OCI-M1 (cell line): ENCODE results near the gene MYT1.

Source experiments
- DNase-seq: peaks from one replicate; lab custom pipeline; 2025; lab: John Stamatoyannopoulos, UW

The MYT1 gene

DNA sequence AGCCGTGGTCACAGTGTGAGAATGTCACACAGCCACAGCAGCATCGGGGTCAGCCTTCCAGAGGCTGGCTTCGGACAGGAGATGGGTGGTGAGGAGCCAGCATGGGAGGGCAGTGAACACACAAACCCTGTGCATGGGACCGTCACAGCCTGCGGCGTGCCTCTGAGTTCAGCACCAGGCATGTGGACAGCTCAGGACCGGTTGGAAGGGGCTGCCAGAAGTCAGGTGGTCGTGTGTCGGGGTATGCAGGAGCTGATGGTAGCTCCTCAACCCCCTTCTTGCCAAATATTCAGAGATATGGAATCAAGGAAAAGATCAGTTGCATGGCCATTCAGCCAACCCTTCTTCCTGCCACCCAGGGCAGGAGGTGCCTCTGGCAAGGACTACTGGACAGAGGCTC lies 28.2 kb downstream of the MYT1 start:
- DNase-seq = no peak

DNA sequence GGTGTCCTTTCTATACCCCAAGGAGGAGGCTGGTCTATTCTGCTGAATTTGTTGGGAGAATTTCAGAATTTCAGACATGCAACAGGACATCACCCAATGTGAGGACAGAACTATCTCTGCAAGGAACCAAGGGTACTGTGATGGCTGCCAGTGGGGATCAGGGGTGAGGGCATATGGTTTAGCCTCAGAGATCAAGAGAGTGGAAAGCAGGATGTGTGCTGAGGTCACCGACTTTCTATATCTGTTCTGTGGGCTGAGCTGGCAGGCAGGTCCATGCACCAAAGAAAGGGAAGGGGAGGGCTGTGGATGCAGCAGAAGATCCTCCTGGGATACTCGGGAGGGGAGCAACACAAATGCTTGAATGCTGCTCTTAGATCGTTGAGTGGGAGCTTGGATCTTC lies 28.8 kb downstream of the MYT1 start:
- no peak for DNase-seq

DNA sequence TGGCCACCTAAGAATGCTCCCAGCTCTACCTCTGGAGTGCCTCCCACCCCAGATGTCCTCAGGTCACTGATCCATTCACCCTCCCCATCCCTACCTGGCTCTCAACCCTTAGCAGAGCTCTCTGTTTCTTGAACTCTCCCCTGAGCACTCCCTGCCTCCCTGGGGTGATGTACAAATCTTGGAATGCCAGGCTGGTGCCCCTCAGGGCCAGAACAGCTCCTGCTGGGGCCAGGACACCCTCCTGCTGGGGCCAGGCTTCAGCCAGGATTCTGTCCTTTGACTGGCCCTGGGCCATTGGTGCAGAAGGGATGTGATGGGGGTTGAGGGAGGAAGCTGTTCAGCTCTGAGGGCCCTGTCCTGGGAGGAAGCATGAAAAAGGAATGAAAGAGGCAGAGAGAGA lies 30.0 kb downstream of the MYT1 start:
- no peak for DNase-seq

DNA sequence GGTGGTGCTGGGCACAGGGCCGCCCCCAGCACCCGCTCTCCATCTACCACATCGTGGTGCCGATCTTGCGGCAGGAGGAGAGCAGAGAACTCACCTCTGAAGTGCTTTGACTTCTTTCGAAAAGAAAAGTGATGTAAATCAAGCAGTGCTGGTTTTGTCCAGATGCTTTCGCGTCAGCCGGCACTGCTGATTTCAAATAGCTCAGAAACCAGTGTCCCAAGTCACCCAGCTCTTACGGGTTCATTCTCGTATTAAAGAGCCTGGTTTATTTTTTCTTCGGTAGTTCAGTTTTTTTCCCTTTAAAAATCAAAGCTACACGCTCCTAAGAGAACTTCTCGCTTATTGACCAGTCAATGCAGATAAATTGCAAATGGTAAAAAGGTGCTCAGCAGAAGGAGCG lies 32.1 kb downstream of the MYT1 start:
- DNase-seq = no peak

DNA sequence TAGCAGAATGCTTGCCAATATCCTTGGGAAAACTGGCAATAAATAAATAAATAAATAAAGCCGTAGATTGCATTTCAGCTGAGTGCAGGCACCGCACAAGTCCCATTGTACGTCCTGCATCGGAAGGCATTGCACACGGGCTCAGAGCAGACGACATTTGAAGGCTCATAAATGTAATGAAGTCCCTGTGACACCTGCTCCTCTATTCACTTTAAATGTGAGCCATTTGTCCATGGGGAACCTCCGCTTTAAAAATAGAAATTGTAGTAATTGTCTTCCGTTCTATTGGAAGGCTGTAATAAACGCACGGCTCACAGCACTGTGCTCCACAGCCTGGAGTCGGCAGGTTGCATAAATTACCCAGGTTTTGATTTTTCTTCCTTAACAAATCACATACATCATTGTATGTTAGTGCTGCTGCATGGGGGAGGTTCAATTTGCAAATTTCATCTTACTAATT lies 32.6 kb downstream of the MYT1 start:
- no peak for DNase-seq

DNA sequence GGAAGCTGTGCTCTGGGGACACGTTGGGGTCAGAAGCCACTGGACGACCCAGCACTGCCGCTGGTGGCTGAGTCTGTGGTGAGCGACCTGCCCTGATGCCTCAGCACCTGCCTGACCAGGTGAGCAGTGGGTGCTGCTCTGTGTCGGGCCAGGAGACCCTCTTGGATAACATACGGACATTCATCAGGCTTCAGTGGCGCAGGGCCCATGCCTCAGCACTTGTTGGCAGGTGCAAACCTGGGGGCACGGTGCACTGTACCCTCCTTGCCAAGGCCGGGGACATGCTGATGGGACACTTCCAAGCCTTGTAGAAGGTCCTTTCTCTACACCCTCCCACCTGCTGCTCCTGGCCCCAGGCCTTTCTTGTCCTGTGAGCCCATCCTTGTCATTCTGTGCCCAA lies 34.1 kb downstream of the MYT1 start:
- DNase-seq = no peak

DNA sequence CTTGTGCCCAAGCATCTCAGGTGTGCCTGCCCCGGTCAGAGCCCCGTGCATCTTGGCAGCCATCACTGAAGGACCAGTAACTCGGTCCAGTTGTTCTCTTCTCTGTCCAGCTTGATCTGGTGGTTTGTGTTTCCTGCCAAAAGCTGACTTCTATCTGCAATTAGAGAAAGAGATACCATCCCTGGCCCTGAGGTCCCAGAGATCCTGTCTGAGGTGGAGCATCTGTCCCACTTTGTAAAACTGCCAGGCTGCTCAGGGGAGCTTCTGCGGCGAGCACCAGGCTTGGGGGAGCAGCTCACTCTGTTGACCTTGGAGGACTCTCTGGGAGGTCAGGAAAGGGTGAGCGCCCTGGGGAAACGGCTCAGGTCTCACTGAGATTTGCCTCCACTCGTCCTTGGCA lies 35.1 kb downstream of the MYT1 start:
- no peak for DNase-seq

DNA sequence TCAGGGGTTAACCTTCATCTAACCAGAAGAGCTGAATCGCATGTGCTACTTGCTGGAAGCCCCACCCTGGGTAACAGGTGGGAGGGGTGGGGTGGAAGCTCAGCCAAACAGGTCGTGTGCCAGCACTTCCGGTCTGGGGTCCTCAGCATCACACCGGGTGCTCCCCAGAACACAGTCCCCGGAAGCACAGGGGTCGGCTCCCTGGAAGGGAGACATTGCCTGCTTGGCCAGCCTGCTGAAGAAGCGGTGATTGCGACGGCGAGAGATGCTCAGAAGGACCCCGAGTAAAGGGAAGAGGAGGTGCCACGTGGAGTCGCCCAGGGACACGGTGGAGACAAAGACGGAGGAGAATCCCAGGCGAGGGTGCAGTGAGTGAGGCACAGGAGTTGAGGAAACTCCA lies 36.5 kb downstream of the MYT1 start:
- DNase-seq = no peak

DNA sequence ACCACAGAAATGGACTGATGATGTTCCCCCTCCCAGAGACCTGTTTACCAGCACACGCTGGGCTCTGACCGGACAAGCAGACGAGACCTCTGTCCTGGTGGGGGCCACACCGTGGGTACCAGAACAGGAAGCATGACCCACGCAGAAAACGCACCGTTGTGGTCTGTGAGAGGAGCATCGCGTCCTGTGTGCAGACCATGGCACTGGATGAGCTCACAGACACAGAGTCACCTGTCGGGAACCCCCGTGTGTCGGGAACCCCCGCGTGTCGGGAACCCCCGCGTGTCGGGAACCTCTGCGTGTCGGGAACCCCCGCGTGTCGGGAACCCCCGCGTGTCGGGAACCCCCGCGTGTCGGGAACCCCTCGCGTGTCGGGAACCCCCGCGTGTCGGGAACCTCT lies 37.4 kb downstream of the MYT1 start:
- DNase-seq = no peak

DNA sequence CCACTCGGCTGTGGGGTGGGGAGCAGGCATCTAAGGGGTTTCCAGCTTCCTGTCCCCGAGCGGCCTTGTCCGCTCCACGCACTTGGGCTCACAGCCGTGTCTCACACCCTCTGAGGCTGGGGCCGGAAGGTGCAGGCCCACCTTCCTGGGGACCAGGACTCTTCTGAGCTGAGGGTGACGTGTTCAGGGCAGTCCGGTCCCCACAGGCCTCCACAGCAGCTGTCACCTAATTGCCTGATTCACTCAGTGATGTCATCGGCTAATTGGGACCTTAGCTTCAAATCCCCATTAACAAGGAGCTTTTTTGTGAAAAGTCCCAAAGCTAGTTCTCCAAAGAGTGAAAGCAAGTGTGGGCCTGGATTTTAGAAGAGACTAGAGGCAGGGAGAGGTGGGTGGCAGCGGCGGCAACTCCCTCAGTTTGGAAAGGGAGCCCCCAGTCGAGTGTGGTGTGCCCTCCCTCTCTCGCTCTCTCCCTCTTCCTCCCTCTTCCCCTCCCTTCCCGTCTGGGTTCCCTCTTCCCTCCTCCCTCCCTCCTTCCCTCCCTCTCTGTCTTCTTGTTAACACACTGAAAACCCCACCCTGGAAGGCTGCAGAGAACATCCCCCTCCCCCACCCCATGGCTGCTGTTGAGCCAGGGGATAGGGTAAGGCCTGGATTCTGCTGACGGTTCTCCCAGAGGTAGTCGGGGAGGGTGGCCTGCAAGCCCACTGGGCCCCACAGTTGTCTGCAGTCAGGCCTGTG lies 39.0 kb downstream of the MYT1 start:
- DNase-seq = no peak

DNA sequence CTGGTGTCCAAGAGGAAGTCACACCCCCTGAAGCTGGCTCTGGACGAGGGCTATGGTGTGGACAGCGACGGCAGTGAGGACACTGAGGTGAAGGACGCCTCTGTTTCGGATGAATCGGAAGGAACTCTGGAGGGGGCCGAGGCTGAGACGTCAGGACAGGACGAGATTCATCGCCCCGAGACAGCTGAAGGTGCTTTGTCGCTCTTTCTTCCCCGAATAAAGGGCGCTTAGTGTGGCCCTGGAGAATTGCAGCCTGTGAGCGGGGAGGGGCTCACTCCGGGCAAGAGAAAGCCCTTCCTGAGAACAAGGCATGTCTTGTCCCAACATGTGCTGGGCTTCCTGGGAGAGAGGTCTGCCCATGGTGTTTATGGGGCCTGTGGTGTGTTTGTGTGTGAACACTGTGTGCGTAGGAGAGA lies 41.4 kb downstream of the MYT1 start:
- no peak for DNase-seq

DNA sequence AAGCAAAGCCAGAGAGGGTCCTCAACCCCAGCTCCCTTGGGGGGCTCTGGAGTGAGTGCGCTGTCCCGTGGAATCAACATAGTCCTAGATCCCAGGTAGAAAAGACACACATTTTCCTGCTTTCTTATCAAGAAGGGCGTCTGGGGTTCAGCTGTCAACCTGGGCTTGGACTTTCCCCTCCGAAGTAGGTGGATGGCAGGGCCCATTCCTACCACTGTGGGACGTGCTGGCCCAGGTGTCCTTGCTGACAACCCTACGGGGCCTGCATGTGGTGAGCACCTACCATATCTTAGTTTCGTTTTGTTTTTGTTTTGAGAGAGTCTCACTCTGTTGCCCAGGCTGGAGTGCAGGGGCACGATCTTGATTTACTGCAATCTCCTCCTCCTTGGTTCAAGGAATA lies 42.4 kb downstream of the MYT1 start:
- no peak for DNase-seq

DNA sequence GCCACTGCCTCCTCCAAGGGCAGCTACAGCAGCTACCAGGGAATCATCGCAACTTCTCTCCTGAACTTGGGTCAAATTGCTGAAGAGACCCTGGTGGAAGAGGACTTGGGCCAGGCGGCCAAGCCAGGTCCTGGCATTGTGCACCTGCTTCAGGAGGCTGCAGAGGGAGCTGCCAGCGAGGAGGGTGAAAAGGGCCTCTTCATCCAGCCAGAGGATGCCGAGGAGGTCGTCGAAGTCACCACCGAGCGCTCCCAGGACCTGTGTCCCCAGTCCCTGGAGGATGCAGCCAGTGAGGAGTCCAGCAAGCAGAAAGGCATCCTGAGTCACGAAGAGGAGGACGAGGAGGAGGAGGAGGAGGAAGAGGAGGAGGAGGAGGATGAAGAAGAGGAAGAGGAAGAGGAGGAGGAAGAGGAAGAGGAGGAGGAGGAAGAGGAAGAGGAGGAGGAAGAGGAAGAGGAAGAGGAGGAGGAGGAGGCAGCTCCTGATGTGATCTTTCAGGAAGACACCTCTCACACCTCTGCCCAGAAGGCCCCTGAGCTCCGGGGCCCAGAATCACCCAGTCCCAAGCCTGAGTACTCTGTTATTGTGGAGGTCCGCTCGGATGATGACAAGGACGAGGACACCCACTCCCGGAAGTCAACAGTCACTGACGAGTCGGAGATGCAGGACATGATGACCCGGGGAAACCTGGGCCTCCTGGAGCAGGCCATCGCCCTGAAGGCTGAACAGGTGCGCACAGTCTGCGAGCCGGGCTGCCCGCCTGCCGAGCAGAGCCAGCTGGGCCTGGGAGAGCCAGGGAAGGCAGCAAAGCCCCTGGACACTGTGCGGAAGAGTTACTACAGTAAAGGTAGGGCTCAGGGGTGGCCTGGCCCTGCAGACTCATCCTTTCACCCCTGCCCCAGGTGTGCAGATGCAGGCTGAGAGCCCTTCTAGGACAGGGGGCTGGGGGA lies 43.7 kb downstream of the MYT1 start:
- no peak for DNase-seq

DNA sequence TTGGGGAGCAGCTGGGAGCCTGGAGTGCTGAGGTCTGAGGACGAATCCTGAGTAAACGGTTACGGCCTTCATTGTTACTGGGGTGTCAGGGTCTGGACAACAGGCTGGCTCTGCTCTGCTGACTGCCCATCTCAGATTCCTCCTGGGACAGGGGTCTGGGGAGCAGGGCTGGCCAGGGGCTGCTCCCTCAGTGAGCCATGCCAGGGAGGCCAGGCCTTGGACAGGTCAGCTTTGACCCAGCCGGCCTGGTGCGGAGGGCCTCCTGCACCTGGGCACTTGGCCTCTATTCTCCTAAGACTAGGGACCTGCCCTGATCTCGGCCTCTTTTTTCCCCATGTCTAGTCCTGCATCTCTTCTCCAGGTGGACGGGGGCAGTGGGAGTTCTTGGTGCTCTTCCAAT lies 44.9 kb downstream of the MYT1 start:
- DNase-seq = no peak

DNA sequence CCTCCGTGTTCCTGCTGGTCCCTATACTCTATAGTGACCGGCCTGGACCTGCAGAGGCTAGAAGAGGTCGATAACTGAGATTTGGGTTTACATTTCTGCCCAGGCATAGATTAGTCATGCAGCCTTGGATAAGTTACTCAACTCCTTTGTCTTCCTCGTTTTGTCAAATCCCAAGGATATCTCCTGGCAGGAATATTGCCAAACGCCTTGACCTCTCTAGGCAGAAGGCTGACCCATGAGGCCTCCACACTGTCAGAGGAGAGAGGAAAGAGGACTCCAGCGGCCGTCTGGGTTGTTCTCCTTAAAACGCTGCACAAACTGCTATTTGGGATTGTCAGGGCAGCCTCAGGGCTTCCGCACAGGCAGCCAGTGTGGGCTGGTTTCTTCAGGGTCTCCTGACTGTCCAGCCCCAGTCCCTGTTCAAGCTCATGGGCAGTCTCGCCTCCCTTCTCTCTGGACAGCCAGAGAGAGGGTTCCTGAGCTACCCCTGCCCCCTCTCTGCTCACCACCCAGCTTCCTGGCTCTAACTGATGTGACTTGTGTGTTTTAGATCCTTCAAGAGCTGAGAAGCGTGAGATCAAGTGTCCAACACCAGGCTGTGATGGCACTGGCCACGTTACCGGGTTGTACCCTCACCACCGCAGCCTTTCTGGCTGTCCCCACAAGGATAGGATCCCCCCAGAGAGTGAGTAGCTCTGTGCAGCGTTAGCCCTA lies 46.6 kb downstream of the MYT1 start:
- no peak for DNase-seq

DNA sequence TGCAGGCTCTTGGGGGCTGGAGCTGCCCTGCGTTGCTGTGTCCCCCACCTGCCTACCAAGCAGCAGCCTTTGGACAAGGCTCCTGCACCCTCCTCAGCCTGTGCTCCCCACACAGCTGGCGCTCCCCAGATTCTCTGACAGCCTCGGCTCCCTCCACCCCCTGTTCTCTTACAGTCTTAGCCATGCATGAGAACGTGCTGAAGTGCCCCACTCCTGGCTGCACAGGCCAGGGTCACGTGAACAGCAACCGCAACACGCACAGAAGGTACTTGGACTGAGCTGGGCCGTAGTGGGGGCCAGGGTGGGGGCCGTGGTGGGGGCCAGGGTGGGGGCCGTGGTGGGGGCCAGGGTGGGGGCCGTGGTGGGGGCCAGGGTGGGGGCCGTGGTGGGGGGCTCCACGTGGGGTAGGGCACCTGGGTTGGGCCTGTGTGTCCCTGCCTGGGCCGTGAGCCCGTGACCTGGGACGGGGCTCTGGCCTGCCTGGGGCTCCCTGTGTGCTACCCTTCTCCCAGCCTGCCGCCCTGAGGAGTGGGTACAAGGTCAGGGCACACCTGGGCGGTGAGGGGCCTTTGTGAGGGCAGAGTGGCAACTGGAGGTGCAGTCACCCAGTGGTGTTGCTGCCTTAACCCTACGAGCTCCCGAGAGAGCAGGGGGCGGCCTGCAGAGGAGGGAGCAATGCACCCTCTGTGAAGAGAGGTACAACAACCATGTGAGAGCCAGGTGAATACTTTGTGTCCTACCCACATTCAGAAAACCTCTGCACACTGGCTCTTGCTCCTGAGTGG lies 47.8 kb downstream of the MYT1 start:
- no peak for DNase-seq

DNA sequence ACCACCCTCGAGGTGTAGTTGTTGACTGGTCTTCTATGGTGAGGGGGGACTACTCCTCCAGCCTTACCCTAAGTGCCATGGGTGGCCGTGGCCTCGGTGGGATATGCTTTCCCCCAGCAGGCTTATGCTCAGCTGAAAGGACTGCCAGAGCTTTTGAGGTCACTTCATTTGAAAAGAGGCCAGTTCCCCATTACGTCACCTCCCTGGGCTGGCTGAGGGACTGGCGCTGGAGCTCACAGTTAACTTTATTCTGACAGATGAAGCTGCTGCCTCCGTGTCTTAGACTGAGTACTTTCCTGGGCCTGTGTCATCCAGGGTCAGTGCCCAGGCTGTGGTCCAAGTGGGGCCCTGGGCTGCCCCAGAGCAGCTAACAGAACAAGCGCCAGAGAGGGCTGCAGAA lies 48.5 kb downstream of the MYT1 start:
- peak; percentile 54 for DNase-seq

DNA sequence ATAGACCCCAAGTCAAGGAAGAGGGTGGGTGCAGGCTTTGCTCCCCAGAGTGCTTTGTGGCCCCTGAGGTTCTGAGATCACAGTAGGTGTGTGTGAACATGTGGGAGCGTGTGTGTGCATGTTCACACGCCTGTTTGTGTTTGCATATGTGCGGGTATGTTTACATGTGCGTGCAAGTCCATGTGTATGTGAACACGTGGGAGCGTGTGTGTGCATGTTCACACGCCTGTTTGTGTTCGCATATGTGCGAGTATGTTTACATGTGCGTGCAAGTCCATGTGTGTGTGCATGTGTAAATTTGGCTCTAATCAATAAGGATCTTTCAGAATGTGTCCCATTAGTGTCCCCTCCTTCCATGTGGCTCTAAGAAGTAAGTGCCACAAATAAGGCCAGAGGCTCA lies 49.9 kb downstream of the MYT1 start:
- no peak for DNase-seq

DNA sequence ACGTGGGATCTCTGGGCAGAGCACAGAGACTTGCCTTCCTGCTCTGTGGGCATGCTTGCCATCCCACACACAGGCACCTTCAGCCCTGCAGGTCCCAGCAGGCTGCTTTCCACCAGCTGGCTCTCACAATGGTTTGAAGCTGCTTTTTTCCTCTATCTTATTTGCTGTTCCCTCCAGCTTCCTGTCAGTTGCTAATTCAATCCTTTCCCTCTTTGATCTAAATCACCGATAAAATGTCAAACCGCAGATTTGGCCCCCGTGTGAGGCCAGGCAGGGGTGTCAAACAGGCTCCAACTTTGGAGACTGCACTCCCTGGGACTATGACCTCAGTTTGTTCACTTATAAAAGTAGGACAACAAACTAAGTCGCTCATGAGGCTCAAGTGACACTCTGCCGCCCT lies 50.7 kb downstream of the MYT1 start:
- no peak for DNase-seq

DNA sequence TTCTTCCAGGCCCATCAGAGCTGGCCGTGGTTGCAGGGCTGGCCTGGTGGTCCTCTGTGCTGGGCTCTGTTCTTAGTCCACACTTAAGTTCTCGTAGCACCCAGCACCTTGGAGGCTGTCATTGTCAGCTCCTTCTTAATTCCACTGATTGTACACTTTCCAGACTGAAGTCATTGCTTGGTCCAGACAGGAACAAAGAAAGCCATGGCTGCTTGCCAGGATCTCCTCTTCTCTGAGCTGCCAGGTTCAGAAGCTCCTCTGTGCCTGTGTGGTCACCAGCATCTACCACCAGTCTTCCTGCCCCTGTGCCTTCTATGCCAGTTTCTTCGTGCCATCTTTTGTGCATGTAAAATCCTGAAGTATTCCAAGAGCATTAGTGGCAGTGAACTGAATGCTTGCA lies 51.8 kb downstream of the MYT1 start:
- no peak for DNase-seq

DNA sequence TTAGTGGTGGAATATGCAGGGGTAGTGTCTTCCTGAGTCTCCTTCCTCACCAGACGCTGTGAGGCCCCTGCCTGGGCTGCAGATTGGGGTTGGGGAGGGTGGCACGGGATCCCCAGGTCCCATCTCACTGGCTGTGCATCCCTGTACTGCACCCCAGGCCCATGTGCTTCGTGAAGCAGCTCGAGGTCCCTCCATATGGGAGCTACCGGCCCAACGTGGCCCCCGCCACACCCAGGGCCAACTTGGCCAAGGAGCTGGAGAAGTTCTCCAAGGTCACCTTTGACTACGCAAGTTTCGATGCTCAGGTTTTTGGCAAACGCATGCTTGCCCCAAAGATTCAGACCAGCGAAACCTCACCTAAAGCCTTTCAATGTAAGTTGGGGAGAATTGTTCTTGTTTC lies 52.7 kb downstream of the MYT1 start:
- no peak for DNase-seq
